SK-N-SH (cell line): ENCODE data around the gene RCOR1. TPM values are rescaled to one million over a fixed set of nuclear protein-coding genes. Genes with fewer than 3 reads are reported as not detected.

Experiments used
- CTCF ChIA-PET: fragments of 300-600, 350-600 bp; formaldehyde crosslinking; extraction: SDS; loops from one replicate; lab custom pipeline; 2021; lab: Yijun Ruan, JAX
- POLR2A ChIA-PET: fragments of 350-600 bp; sonication (Branson Sonifier 250); formaldehyde crosslinking; extraction: SDS; loops from one replicate; lab custom pipeline; 2020; ENCODE audit warnings: antibody characterized with exemption, inconsistent platforms; lab: Yijun Ruan, JAX
- DNase-seq: peaks from one replicate; pipeline ENCODE4 v3.0.0; 2012
- H2AFZ ChIP-seq: fragments of 200-600 bp; sonication (generic); 2 replicates; pipeline ENCODE4 v1.8.1; 2016; ENCODE audit warnings: antibody characterized with exemption, mild to moderate bottlenecking, low read depth
- H3F3A ChIP-seq: fragments of 200-600 bp; sonication (generic); replicated peaks from 2 replicates; pipeline ENCODE3; 2016; ENCODE audit warnings: antibody characterized with exemption, mild to moderate bottlenecking; ENCODE audit not compliant: insufficient read depth
- H3K27ac ChIP-seq, 2 experiments: fragments of 200-500 bp in 1 of 2; fragments of 200-600 bp in 1 of 2; sonication (Bioruptor generic) in 1 of 2; sonication (generic), shearing (Covaris generic) in 1 of 2; 2 replicates each; pipeline versions ENCODE4 v1.5.1 to v1.6.1; 2014 to 2016; ENCODE audit warnings: low read depth in 2 of 2, inconsistent platforms in 1 of 2, low read length in 1 of 2, mild to moderate bottlenecking in 1 of 2, mixed read lengths in 1 of 2
- H3K27me3 ChIP-seq: fragments of 200-600 bp; sonication (generic), shearing (Covaris generic); 2 replicates; pipeline ENCODE4 v1.6.1; 2016; ENCODE audit warnings: mixed run types; ENCODE audit not compliant: insufficient read depth
- H3K36me3 ChIP-seq, 2 experiments: fragments of 200-500 bp in 1 of 2; fragments of 200-600 bp in 1 of 2; sonication (Bioruptor generic) in 1 of 2; sonication (generic) in 1 of 2; replicated peaks in 1 of 2; 2 replicates each; pipeline versions ENCODE3 to v1.5.1; 2014 to 2016; ENCODE audit warnings: low read length in 1 of 2, mild to moderate bottlenecking in 1 of 2; ENCODE audit not compliant: insufficient read depth in 2 of 2, control insufficient read depth in 1 of 2
- H3K4me1 ChIP-seq, 2 experiments: fragments of 200-500 bp in 1 of 2; fragments of 200-600 bp in 1 of 2; sonication (Bioruptor generic) in 1 of 2; sonication (generic), shearing (Covaris generic) in 1 of 2; 2 replicates each; pipeline versions ENCODE4 v1.5.1 to v1.6.1; 2014 to 2016; ENCODE audit warnings: low read depth in 1 of 2, low read length in 1 of 2, mixed run types in 1 of 2; ENCODE audit not compliant: insufficient read depth in 2 of 2, control insufficient read depth in 1 of 2
- H3K4me2 ChIP-seq: fragments of 200-600 bp; sonication (generic), shearing (Covaris generic); 2 replicates; pipeline ENCODE4 v1.6.1; 2017; ENCODE audit warnings: mixed run types
- H3K4me3 ChIP-seq, 2 experiments: fragments of 200-500 bp in 1 of 2; fragments of 200-600 bp in 1 of 2; sonication (Bioruptor generic) in 1 of 2; sonication (generic), shearing (Covaris generic) in 1 of 2; 2 replicates each; pipeline versions ENCODE4 v1.5.1 to v1.8.1; 2014 to 2016; ENCODE audit warnings: low read depth in 2 of 2, inconsistent platforms in 1 of 2, low read length in 1 of 2, mild to moderate bottlenecking in 1 of 2, mixed read lengths in 1 of 2, moderate library complexity in 1 of 2
- H3K79me2 ChIP-seq: fragments of 200-600 bp; sonication (generic); 2 replicates; pipeline ENCODE4 v1.8.1; 2017; ENCODE audit warnings: mild to moderate bottlenecking; ENCODE audit not compliant: insufficient read depth
- H3K9ac ChIP-seq: fragments of 200-600 bp; sonication (generic); 2 replicates; pipeline ENCODE4 v1.6.1; 2017; ENCODE audit warnings: mixed run types
- H3K9me2 ChIP-seq: fragments of 200-600 bp; sonication (generic); 2 replicates; pipeline ENCODE4 v1.6.1; 2017; ENCODE audit warnings: mixed run types
- H3K9me3 ChIP-seq: fragments of 200-600 bp; sonication (generic); 2 replicates; pipeline ENCODE4 v1.6.1; 2017; ENCODE audit warnings: mixed run types, mild to moderate bottlenecking, moderate library complexity
- H4K20me1 ChIP-seq: fragments of 200-600 bp; sonication (generic); 2 replicates; pipeline ENCODE4 v1.6.1; 2017; ENCODE audit warnings: mild to moderate bottlenecking, mixed run types; ENCODE audit not compliant: insufficient read depth
- ELF1 ChIP-seq: IDR thresholded peaks from 2 replicates; pipeline ENCODE4 v1.4.0; 2012
- EZH2phosphoT487 ChIP-seq: fragments of 200-600 bp; sonication (generic); IDR thresholded peaks from 2 replicates; pipeline ENCODE4 v1.6.1; 2017; ENCODE audit warnings: low read depth, mixed run types, mild to moderate bottlenecking, antibody characterized with exemption, moderate library complexity, borderline replicate concordance
- FOSL2 ChIP-seq: IDR thresholded peaks from 2 replicates; pipeline ENCODE4 v1.4.0; 2012; ENCODE audit warnings: low read depth, mild to moderate bottlenecking, moderate library complexity, borderline replicate concordance
- FOXJ3 ChIP-seq: sonication (generic); formaldehyde crosslinking; IDR thresholded peaks from 2 replicates; pipeline ENCODE4 v1.5.1; 2020; ENCODE audit warnings: mild to moderate bottlenecking, missing genetic modification reagents
- FOXM1 ChIP-seq: IDR thresholded peaks from 2 replicates; pipeline ENCODE4 v1.4.0; 2012; ENCODE audit warnings: low read depth, mild to moderate bottlenecking
- GABPA ChIP-seq: IDR thresholded peaks from 2 replicates; pipeline ENCODE4 v1.4.0; 2012; ENCODE audit warnings: low read depth, mild to moderate bottlenecking
- GATA2 ChIP-seq: sonication (generic); formaldehyde crosslinking; IDR thresholded peaks from 2 replicates; pipeline ENCODE4 v1.5.0; 2020; ENCODE audit warnings: mild to moderate bottlenecking, missing genetic modification reagents
- JUND ChIP-seq: IDR thresholded peaks from 2 replicates; pipeline ENCODE4 v1.4.0; 2012
- MAX ChIP-seq: IDR thresholded peaks from 2 replicates; pipeline ENCODE4 v1.4.0; 2012; ENCODE audit warnings: low read depth
- RFX5 ChIP-seq: IDR thresholded peaks from 2 replicates; pipeline ENCODE4 v1.6.1; 2012; ENCODE audit warnings: mild to moderate bottlenecking, improper control_type of control experiment, low read length
- SMC3 ChIP-seq: IDR thresholded peaks from 2 replicates; pipeline ENCODE4 v1.6.1; 2012; ENCODE audit warnings: low read depth, low read length, improper control_type of control experiment
- TCF12 ChIP-seq: IDR thresholded peaks from 2 replicates; pipeline ENCODE4 v1.4.0; 2012
- WGBS: methylation state at CpG from one replicate; pipeline ENCODE4 v1.1.6; 2017; ENCODE audit warnings: low lambda C conversion rate; 5-methylcytosine and 5-hydroxymethylcytosine counted together
- polyA plus RNA-seq, 3 experiments: library from polyadenylated mRNA; depleted of rRNA; stranded (reverse); fragments of >200 nt; gene quantifications; 2 replicates each; pipeline ENCODE4 v1.2.3, GENCODE V29; 2012
- TF ChIP-seq, protein P1 (sequence below): IDR thresholded peaks from 2 replicates; pipeline ENCODE4 v1.6.1; 2012; ENCODE audit warnings: mild to moderate bottlenecking, low read depth, low read length, moderate library complexity
- TF ChIP-seq, protein P2 (sequence below): IDR thresholded peaks from 2 replicates; pipeline ENCODE4; 2012

The RCOR1 gene
- polyA plus RNA-seq, 1 of the 3 experiments (the other 2 are of a cell fraction), result 8.5 TPM

DNA sequence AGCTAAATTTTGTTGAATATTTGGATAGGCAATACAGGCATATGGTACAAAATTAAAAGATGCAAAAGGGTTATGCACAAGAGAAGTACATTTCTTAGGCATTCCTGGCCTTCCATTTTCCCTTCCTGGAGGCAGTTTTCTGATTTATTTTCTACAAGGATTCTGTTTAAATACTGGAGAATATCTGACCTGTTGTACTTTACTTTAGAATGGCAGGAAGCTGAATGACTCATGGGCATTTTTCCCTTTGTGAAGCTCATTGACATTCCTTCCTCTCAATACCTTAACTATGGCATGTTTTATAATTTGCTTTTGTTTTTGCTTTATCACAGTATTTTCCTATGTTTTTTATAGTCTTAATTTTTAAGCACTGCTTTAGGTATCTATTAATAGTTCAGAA, 62.7 kb downstream of the RCOR1 start:
- Histone ChIP-seq H3K79me2 (peaks cover 95% of the 10 kb centered on the region), H3K4me1 (peaks cover 0 to 3% of the 10 kb centered on the region in 2 experiments; a peak in 1 of 4 replicates), H3K9me3 (no peaks in the 10 kb centered on the region), H4K20me1 (peaks cover 28% of the 10 kb centered on the region), H3K9me2 (no peaks in the 10 kb centered on the region)
- DNase-seq, result no peak
- POLR2A ChIA-PET, result no interaction called here
- TF ChIP-seq, protein P1, sequence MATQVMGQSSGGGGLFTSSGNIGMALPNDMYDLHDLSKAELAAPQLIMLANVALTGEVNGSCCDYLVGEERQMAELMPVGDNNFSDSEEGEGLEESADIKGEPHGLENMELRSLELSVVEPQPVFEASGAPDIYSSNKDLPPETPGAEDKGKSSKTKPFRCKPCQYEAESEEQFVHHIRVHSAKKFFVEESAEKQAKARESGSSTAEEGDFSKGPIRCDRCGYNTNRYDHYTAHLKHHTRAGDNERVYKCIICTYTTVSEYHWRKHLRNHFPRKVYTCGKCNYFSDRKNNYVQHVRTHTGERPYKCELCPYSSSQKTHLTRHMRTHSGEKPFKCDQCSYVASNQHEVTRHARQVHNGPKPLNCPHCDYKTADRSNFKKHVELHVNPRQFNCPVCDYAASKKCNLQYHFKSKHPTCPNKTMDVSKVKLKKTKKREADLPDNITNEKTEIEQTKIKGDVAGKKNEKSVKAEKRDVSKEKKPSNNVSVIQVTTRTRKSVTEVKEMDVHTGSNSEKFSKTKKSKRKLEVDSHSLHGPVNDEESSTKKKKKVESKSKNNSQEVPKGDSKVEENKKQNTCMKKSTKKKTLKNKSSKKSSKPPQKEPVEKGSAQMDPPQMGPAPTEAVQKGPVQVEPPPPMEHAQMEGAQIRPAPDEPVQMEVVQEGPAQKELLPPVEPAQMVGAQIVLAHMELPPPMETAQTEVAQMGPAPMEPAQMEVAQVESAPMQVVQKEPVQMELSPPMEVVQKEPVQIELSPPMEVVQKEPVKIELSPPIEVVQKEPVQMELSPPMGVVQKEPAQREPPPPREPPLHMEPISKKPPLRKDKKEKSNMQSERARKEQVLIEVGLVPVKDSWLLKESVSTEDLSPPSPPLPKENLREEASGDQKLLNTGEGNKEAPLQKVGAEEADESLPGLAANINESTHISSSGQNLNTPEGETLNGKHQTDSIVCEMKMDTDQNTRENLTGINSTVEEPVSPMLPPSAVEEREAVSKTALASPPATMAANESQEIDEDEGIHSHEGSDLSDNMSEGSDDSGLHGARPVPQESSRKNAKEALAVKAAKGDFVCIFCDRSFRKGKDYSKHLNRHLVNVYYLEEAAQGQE, result no peak
- TF ChIP-seq FOSL2, result peak; percentile 64; the same call in 1 of the 2 replicates
- TF ChIP-seq ELF1, result no peak
- TF ChIP-seq FOXJ3 (CRISPR knock-in tag), result no peak
- TF ChIP-seq TCF12, result peak; percentile 43; the same call in 1 of the 2 replicates
- TF ChIP-seq SMC3, result no peak
- no peak for TF ChIP-seq RFX5
- peak; percentile 48; the same call in 1 of the 2 replicates for TF ChIP-seq JUND
- no peak for TF ChIP-seq GATA2 (CRISPR knock-in tag)
- TF ChIP-seq, protein P2, sequence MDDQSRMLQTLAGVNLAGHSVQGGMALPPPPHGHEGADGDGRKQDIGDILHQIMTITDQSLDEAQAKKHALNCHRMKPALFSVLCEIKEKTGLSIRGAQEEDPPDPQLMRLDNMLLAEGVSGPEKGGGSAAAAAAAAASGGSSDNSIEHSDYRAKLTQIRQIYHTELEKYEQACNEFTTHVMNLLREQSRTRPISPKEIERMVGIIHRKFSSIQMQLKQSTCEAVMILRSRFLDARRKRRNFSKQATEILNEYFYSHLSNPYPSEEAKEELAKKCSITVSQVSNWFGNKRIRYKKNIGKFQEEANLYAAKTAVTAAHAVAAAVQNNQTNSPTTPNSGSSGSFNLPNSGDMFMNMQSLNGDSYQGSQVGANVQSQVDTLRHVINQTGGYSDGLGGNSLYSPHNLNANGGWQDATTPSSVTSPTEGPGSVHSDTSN, result peak; percentile 50
- no peak for TF ChIP-seq GABPA
- TF ChIP-seq EZH2phosphoT487, result no peak
- no peak for TF ChIP-seq FOXM1
- TF ChIP-seq MAX, result no peak
- TF ChIP-seq, all 33 proteins: peak for 4
- Histone ChIP-seq H3F3A (peaks cover 18% of the 10 kb centered on the region), H3K27ac (peak overlapping the region in 1 of 2 experiments; percentile 58; a peak in 2 of 4 replicates), H3K4me2 (peak overlapping the region; percentile 33; the same call in 1 of the 2 replicates), H3K36me3 (no peaks in the 10 kb centered on the region), H2AFZ (no peak overlapping the region), H3K27me3 (no peaks in the 10 kb centered on the region), H3K9ac (no peak overlapping the region), H3K4me3 (no peak overlapping the region)
- CTCF ChIA-PET, result interaction anchor here (0.6 to 0.7 kb wide), 2 partner anchors 178 to 401 kb away, joined by 3 to 4 read pairs; no protein-coding TSS in a partner anchor

- no peak overlapping the region for H3K27ac ChIP-seq
- no peak for TF ChIP-seq GABPA
- H3F3A ChIP-seq, result peaks cover 6% of the 10 kb centered on the region
- H3K27me3 ChIP-seq, result no peaks in the 10 kb centered on the region
- no peak overlapping the region for H3K9ac ChIP-seq
- H3K9me3 ChIP-seq, result no peaks in the 10 kb centered on the region
- peaks cover 94% of the 10 kb centered on the region for H3K79me2 ChIP-seq
- CTCF ChIA-PET, result interaction anchor here (1.2 to 1.3 kb wide), 2 partner anchors 10 to 35 kb away, joined by 3 to 4 read pairs; no protein-coding TSS in a partner anchor
- H3K4me1 ChIP-seq, result peaks cover 0 to 15% of the 10 kb centered on the region in 2 experiments; a peak in 3 of 4 replicates
- peaks cover 50% of the 10 kb centered on the region for H4K20me1 ChIP-seq
- WGBS, result 84% methylated on average over 4 of the region's 4 CpGs
- no peak overlapping the region for H3K4me3 ChIP-seq
- DNase-seq, result no peak
- H3K9me2 ChIP-seq, result no peaks in the 10 kb centered on the region
- no peak overlapping the region for H2AFZ ChIP-seq
- no peak overlapping the region for H3K4me2 ChIP-seq
- POLR2A ChIA-PET, result no interaction called here
- no peaks in the 10 kb centered on the region for H3K36me3 ChIP-seq
These were observed 67.3 kb downstream of the RCOR1 start for GRCh38 chr14:102659797-102660196.
